Neutrophil (primary cell): ENCODE measurements around the gene TPT1.

Experiments
- H3K27ac ChIP-seq: fragments of 200-600 bp; sonication (generic); 2 replicates; pipeline ENCODE4 v1.5.1; 2016; ENCODE audit warnings: mild to moderate bottlenecking, moderate library complexity
- H3K27me3 ChIP-seq: fragments of 200-600 bp; sonication (generic); 2 replicates; pipeline ENCODE4 v1.6.0; 2016; ENCODE audit warnings: mild to moderate bottlenecking
- H3K36me3 ChIP-seq: fragments of 200-600 bp; sonication (generic); 2 replicates; pipeline ENCODE4 v1.5.1; 2017
- H3K4me1 ChIP-seq, 2 experiments: fragments of 200-600 bp in 1 of 2; sonication (generic) in 1 of 2; 1 replicate in 1 of 2; 2 replicates in 1 of 2; pipeline versions ENCODE4 v1.5.1 to v1.6.1; 2013 to 2016; ENCODE audit warnings: low read depth in 1 of 2, low read length in 1 of 2, mild to moderate bottlenecking in 1 of 2, moderate library complexity in 1 of 2; ENCODE audit not compliant: control insufficient read depth in 1 of 2, insufficient read depth in 1 of 2
- H3K4me3 ChIP-seq, 2 experiments: fragments of 200-600 bp in 1 of 2; sonication (generic) in 1 of 2; 1 replicate in 1 of 2; 2 replicates in 1 of 2; pipeline ENCODE4 v1.5.1; 2013 to 2016; ENCODE audit warnings: low read depth in 1 of 2, low read length in 1 of 2, mild to moderate bottlenecking in 1 of 2, moderate library complexity in 1 of 2
- H3K9me3 ChIP-seq: fragments of 200-600 bp; sonication (generic); 2 replicates; pipeline ENCODE4 v1.5.1; 2016
- TF ChIP-seq, protein P1 (sequence below): fragments of 200-600 bp; sonication (generic); IDR thresholded peaks from 2 replicates; pipeline ENCODE4 v1.5.1; 2016; ENCODE audit warnings: antibody characterized with exemption

The TPT1 gene

DNA sequence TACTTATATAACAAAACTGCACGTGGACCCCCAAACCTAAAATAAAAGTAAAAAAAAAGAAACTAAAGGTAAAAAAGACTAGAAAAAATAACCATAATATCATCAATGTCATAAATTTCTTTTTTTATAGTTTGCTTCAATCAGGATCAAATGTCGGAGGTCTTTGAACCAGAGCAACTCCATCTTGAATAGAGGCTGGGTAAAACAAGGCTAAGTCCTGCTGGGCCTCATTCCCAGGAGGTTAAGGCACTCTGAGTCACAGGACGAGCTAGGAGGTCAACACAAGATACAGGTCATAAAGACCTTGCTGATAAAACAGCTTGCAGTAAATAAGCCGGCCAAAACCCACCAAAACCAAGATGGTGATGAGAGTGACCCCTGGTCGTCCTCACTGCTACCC lies 24.0 kb downstream of the TPT1 start:
- peaks cover 21% of the 10 kb centered on the region in 2 experiments for H3K4me1 ChIP-seq
- no peaks in the 10 kb centered on the region for H3K36me3 ChIP-seq
- no peaks in the 10 kb centered on the region for H3K9me3 ChIP-seq
- H3K4me3 ChIP-seq, result no peak overlapping the region
- TF ChIP-seq, protein P1, sequence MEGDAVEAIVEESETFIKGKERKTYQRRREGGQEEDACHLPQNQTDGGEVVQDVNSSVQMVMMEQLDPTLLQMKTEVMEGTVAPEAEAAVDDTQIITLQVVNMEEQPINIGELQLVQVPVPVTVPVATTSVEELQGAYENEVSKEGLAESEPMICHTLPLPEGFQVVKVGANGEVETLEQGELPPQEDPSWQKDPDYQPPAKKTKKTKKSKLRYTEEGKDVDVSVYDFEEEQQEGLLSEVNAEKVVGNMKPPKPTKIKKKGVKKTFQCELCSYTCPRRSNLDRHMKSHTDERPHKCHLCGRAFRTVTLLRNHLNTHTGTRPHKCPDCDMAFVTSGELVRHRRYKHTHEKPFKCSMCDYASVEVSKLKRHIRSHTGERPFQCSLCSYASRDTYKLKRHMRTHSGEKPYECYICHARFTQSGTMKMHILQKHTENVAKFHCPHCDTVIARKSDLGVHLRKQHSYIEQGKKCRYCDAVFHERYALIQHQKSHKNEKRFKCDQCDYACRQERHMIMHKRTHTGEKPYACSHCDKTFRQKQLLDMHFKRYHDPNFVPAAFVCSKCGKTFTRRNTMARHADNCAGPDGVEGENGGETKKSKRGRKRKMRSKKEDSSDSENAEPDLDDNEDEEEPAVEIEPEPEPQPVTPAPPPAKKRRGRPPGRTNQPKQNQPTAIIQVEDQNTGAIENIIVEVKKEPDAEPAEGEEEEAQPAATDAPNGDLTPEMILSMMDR, result no peak
- H3K27ac ChIP-seq, result no peak overlapping the region
- no peaks in the 10 kb centered on the region for H3K27me3 ChIP-seq

DNA sequence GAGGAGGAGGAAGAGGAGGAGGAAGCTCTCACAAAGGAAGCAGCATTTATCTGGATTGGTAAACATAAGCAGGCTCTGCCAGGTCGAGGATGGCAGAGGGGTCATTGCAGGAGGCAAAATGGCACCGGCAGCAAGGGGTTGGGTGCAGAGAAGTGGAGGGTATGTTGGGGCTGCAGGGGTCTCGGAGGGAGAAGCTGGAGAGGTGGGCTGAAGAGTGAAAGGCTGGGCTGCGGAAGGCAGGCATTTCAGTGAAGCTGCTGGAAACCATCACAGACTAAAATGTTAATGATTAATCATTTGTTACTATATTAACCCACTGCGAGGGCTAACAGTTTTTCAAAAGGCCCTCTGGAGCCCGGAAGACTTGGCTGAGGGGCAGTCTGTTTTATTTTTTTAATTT lies 24.6 kb downstream of the TPT1 start:
- H3K9me3 ChIP-seq, result no peaks in the 10 kb centered on the region
- H3K36me3 ChIP-seq, result no peaks in the 10 kb centered on the region
- no peak overlapping the region for H3K27ac ChIP-seq
- peaks cover 21% of the 10 kb centered on the region in 2 experiments for H3K4me1 ChIP-seq
- no peaks in the 10 kb centered on the region for H3K27me3 ChIP-seq
- TF ChIP-seq, protein P1, result no peak
- H3K4me3 ChIP-seq, result no peak overlapping the region

DNA sequence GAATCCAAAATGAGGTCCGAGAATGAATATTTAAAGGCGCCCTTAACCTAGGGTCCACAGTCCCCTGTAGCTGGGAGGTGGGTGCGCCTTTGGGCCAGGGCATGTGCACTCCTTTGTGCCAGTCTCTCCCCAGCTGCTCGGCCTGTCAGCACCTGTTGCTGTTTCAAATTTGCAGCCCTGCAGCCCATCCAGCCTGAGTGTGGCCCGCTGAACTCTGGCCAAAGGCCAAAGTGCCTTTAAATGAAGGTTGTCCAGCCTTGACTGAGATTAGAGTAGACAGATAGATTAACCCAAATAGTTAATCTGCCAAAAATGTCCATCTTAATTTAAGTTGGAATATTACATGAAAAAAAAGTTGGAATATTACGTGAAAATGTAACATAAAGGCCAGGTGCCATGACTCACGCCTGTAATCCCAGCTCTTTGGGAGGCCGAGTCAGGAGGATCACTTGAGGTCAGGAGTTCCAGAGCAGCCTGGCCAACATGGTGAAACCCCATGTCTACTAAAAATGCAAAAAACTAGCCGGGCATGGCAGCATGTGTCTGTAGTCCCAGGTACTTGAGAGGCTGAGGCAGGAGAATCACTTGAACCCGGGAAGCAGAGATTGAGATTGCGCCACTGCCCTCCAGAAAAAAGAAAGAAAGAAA lies 25.3 kb downstream of the TPT1 start:
- TF ChIP-seq, protein P1, result no peak
- no peaks in the 10 kb centered on the region for H3K27me3 ChIP-seq
- no peaks in the 10 kb centered on the region for H3K9me3 ChIP-seq
- H3K4me1 ChIP-seq, result peaks cover 18 to 20% of the 10 kb centered on the region in 2 experiments
- no peak overlapping the region for H3K27ac ChIP-seq
- H3K36me3 ChIP-seq, result no peaks in the 10 kb centered on the region
- H3K4me3 ChIP-seq, result no peak overlapping the region

DNA sequence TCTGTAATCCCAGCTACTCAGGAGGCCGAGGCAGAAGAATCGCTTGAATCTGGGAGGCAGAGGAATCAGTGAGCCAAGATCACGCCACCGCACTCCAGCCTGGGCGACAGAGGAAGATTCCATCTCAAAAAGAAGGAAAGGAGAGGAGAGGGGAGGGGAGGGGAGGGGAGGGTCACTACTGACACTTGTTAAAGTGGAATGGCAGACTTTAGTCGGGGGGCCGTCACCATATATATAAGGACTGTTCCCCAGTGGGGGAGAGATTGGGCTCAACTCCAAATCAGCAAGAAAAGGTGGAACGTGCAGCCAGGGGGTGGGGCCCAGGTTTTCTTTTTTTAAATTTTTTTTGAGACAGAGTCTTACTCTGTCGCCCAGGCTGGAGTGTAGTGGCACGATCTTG lies 26.2 kb downstream of the TPT1 start:
- no peak overlapping the region for H3K4me3 ChIP-seq
- H3K27me3 ChIP-seq, result no peaks in the 10 kb centered on the region
- H3K27ac ChIP-seq, result no peak overlapping the region
- H3K4me1 ChIP-seq, result peaks cover 11 to 13% of the 10 kb centered on the region in 2 experiments
- TF ChIP-seq, protein P1, result no peak
- H3K9me3 ChIP-seq, result no peaks in the 10 kb centered on the region
- H3K36me3 ChIP-seq, result no peaks in the 10 kb centered on the region

DNA sequence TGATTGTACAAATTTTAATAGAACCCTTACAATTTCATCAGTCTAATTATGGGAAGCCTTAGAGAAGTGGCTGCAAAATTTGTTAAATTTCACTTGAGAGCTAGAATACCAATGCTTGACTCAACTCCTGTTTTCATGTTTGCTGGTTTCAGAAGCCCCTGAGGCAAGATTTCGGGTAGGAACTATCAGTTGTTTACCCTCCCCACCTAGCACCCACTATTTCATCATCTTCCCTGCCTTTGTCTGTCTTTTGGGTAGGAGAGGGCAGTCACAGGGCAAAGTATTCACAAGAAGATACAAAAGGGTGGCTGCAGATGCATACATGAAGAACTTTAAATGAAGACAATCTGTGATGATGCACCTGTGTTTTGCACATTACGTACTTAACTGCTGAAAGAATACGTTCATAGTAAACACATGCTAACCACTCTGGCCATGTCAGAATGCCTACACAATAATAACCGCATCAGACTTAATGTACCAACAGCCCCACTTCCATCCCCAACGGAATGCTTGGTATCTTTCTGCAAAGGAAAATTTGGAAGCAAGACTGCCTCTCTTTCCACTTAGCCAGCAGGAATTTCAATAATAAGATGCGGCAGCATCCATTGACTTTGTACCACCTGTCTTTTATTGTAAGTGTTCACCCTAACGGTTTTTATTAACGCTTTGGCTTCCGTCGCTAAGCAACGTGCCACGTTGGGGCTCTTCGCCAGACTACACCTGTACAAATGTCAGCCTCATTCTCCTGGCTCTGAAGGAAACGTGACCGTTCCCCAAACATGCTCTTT lies 30.4 kb downstream of the TPT1 start:
- peaks cover 17% of the 10 kb centered on the region in 2 experiments for H3K4me1 ChIP-seq
- peak overlapping the region; percentile 55 to 64 for H3K4me3 ChIP-seq
- TF ChIP-seq, protein P1, result no peak
- H3K36me3 ChIP-seq, result no peaks in the 10 kb centered on the region
- H3K27me3 ChIP-seq, result no peaks in the 10 kb centered on the region
- H3K9me3 ChIP-seq, result no peaks in the 10 kb centered on the region
- no peak overlapping the region for H3K27ac ChIP-seq
